CD4-positive, alpha-beta T cell treated with Interleukin-10 for 1 hour (primary cell): ENCODE measurements around the gene ANAPC2.
A peak's percentile ranks its signal among the peaks of the same experiment; 100 is the strongest.

Experiments used
- DNase-seq: peaks from one replicate; pipeline ENCODE4 v3.0.0-alpha.2; 2020

ANAPC2 gene

GRCh38 chr9:137191691-137192447, 3.5 kb upstream of the ANAPC2 start:
- no peak for DNase-seq

GRCh38 chr9:137191245-137191644, 2.9 kb upstream of the ANAPC2 start:
- no peak for DNase-seq

- DNase-seq, result no peak
These were observed 2.0 kb upstream of the ANAPC2 start for GRCh38 chr9:137190315-137190856.

GRCh38 chr9:137189297-137190295, 1.2 kb upstream of the ANAPC2 start:
- DNase-seq, result no peak

GRCh38 chr9:137188086-137188489, 272 bp downstream of the ANAPC2 start:
- DNase-seq, result no peak

GRCh38 chr9:137187386-137187785, 974 bp downstream of the ANAPC2 start:
- DNase-seq, result no peak

GRCh38 chr9:137186385-137186784, 2.0 kb downstream of the ANAPC2 start:
- no peak for DNase-seq

GRCh38 chr9:137185921-137186320, 2.4 kb downstream of the ANAPC2 start:
- DNase-seq, result no peak

- DNase-seq, result no peak
These were observed 3.3 kb downstream of the ANAPC2 start for GRCh38 chr9:137184881-137185660.

GRCh38 chr9:137183980-137184595, 4.3 kb downstream of the ANAPC2 start:
- DNase-seq, result no peak

- DNase-seq, result no peak
These were observed 5.5 kb downstream of the ANAPC2 start for GRCh38 chr9:137182836-137183235.

GRCh38 chr9:137181680-137182079, 6.7 kb downstream of the ANAPC2 start:
- DNase-seq, result no peak

- DNase-seq, result no peak
These were observed 7.9 kb downstream of the ANAPC2 start for GRCh38 chr9:137180491-137180890.

- DNase-seq, result no peak
These were observed 8.6 kb downstream of the ANAPC2 start for GRCh38 chr9:137179761-137180160.

GRCh38 chr9:137178939-137179630, 9.3 kb downstream of the ANAPC2 start:
- no peak for DNase-seq

GRCh38 chr9:137178201-137178938, 10.0 kb downstream of the ANAPC2 start:
- DNase-seq, result no peak

GRCh38 chr9:137176302-137177182, 11.8 kb downstream of the ANAPC2 start:
- DNase-seq, result peak; percentile 23

- no peak for DNase-seq
These were observed 12.9 kb downstream of the ANAPC2 start for GRCh38 chr9:137175345-137175961.

- no peak for DNase-seq
These were observed 13.6 kb downstream of the ANAPC2 start for GRCh38 chr9:137174722-137175293.
